COLO668 (cell line): ENCODE data around the gene B3GALNT1.

Experiments used
- DNase-seq: peaks from one replicate; lab custom pipeline; 2025; ENCODE audit not compliant: unreplicated experiment; lab: John Stamatoyannopoulos, UW

The B3GALNT1 gene, protein sequence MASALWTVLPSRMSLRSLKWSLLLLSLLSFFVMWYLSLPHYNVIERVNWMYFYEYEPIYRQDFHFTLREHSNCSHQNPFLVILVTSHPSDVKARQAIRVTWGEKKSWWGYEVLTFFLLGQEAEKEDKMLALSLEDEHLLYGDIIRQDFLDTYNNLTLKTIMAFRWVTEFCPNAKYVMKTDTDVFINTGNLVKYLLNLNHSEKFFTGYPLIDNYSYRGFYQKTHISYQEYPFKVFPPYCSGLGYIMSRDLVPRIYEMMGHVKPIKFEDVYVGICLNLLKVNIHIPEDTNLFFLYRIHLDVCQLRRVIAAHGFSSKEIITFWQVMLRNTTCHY

GRCh38 chr3:161104561-161105551 lies at the start of gene B3GALNT1:
B3GALNT1 (minus strand) TSS chr3:161105349; CDS start chr3:161086754, 18,595 bp downstream.
- DNase-seq = peak; percentile 71

- no peak for DNase-seq
Observed at GRCh38 chr3:161153480-161153879, 48.3 kb upstream of the B3GALNT1 start.

GRCh38 chr3:161150001-161150525 lies 44.9 kb upstream of the B3GALNT1 start:
- DNase-seq = no peak

DNA sequence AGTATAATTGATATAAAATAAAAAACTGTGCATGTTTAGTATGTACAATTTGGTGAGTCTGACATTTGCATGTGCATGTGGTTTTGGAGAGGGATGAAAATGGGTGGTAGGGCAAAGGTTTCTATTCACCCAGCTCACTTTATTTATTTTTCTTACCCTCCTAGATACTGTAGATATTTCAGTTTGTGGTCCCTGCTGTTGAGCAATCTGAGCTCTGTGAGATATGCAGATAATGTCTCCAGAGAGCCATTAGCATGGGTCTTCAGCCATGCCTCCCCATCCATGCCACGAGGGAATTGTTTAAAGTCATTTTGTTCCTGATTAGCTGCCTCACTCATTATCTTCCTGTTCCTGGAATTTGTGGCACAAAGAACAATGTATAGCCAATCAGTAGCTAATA lies 44.4 kb upstream of the B3GALNT1 start:
- DNase-seq = no peak

GRCh38 chr3:161148832-161149475 lies 43.8 kb upstream of the B3GALNT1 start:
- DNase-seq = no peak

- no peak for DNase-seq
Observed at GRCh38 chr3:161142486-161142885, 37.3 kb upstream of the B3GALNT1 start.

- no peak for DNase-seq
Observed at GRCh38 chr3:161139686-161140085, 34.5 kb upstream of the B3GALNT1 start.

- DNase-seq = no peak
Observed at GRCh38 chr3:161137260-161137659, 32.1 kb upstream of the B3GALNT1 start.

DNA sequence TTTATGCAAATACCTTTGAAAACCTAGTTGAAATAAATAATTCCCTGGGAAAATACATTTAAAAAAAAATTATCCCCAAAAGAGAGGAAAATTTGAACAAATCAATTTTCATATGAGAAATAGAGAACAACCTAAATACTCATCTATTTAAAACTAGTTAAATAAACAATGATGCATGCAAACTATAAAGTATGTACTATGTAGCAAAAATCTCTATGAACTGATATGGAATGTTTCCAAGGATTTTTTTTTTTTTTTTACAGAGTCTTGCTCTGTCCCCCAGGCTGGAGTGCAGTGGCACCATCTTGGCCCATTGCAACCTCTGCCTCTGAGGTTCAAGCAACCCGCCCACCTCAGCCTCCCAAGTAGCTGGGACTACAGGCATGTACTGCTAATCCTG lies 27.2 kb upstream of the B3GALNT1 start:
- no peak for DNase-seq

DNA sequence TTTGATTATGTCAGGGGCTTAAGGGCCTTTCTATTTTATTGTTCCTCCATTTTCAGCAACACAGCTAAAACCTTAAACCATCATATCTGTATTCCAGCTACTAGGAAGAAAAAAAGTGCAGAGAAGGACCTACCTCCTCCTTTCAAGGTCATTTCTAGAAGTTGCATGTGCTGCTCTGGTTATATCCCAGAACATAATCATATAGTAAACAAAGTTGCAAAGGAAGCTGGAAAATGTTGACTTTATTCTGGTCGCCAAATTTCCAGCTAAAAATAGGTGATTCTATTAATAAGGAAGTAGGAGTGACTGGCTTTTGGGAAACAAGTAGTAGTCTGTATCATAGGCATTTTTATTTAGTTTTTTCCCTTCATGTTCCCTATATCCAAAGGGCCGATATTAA lies 21.3 kb upstream of the B3GALNT1 start:
- no peak for DNase-seq

- no peak for DNase-seq
Observed at GRCh38 chr3:161117646-161118045, 12.5 kb upstream of the B3GALNT1 start.

GRCh38 chr3:161108840-161109239 lies 3.7 kb upstream of the B3GALNT1 start:
- DNase-seq = no peak

DNA sequence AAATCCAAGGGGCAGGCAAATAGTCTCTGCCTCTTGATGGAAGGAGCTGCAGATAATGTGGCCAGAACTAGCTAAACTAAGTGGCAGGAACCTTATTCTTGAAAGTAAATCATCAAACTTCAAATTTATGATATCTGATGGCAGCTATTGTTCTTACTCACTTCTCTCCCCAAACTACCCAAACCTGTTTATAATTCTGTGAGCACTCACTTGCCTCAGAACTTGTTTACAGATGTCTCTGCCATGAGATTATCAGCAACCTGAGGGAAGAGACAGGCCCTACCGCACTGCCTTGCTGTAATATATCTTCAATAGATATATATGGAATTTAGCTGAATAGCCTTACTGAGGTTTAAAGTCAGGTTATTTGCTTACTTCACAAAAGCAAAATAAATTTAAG lies 2.2 kb upstream of the B3GALNT1 start:
- DNase-seq = no peak

DNA sequence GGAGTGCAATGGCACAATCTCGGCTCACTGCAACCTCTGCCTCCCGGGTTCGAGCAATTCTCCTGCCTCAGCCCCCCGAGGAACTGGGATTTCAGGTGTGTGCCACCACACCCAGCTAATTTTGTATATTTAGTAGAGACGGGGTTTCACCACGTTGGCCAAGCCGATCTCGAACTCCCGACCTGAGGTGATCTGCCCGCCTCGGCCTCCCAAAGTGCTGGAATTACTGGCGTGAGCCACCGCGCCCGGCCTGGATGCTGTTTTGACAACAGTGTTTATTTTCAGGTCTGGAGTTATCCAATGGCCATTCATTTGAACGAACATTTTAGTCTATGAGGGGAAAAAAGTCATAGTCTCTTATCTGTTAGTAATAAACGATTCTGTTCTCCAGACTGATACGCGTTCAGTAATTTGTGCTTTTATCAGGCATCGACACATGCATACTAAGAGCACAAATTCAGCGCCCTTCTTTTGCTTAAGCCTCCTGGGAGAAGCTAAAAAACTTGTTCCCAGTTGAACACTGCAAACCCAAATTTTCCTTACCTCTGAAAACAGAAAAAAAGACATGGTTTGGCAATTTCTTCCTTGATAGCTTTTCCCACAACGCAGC lies 1.3 kb downstream of the B3GALNT1 start:
- no peak for DNase-seq

GRCh38 chr3:161101609-161102008 lies 3.5 kb downstream of the B3GALNT1 start:
- DNase-seq = no peak

DNA sequence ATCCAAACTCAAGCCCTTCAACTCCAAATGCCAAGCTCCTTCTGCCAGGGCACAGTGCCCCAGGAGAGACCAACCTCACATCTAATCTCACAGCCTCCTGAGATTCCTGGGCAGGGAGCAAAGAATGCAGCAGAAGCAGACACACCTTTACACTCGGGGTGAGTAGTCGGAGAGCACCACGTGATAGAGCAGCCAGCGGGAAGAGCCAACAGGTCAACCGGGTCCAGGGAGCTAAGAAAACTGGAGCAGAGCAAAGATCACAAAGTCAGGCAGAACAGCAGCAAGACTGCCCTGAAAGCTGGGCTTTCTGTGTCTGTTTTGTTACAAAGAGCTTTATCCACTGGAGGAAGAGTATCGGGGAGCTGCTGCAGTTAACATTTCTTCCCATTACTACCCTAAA lies 4.2 kb downstream of the B3GALNT1 start:
- DNase-seq = no peak

- peak; percentile 19 for DNase-seq
Observed at GRCh38 chr3:161096771-161097367, 8.3 kb downstream of the B3GALNT1 start.

DNA sequence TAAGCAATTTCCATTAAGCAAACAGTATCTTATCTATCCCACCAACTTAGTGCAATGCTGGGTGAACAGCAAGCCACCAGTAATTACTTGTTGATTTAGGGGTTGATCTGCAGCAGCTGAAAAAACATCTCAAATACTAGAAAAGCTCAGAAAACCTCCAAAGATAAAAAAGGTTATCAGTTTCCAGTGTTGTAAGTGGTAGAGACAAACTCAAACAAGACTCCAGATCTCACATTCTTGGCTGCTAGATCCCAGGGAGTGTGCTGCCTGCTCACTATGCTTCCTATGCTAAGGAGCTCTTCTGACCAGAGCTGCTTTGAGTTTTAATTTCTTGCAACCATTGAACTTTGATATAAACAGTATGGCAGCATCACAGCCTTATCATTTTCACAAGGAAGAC lies 11.3 kb downstream of the B3GALNT1 start:
- DNase-seq = no peak

GRCh38 chr3:161084277-161084676 lies 20.9 kb downstream of the B3GALNT1 start:
- DNase-seq = no peak

- DNase-seq = no peak
Observed at GRCh38 chr3:161083131-161083530, 22.0 kb downstream of the B3GALNT1 start.
